ENCODE data around the gene ZNF628. TPM values are rescaled to one million over a fixed set of nuclear protein-coding genes. Genes with fewer than 3 reads are reported as not detected.

Gene ZNF628
- total and polyA plus RNA-seq, 2 donors (not counting 1 experiment from before 2014, with no cell fraction given) = 0.49 to 1.3 TPM

GRCh38 chr19:55528030-55528803 is 51.8 kb downstream of the ZNF628 start:
- no peak for TF ChIP-seq CTCF (conservative IDR thresholded peaks at IDR 0.05 in 1 of 2, IDR thresholded peaks at IDR 0.05 in 1 of 2; ENCODE audit: low read depth in 1 of 2, low read length in 2 of 2)
- TF ChIP-seq EZH2 (IDR thresholded peaks at IDR 0.05; ENCODE audit: low read length, missing control alignments) = no peak
- H3K36me3 ChIP-seq (ENCODE audit: control insufficient read depth, insufficient read depth, low read length) = no peaks in the 10 kb centered on the region
- no peaks in the 10 kb centered on the region for H4K20me1 ChIP-seq (ENCODE audit: control insufficient read depth, extremely low read depth, insufficient read depth, low read length)
- H3K27ac ChIP-seq (ENCODE audit: insufficient read depth, low read length) = no peak overlapping the region
- H2AFZ ChIP-seq (ENCODE audit: low read length) = no peak overlapping the region
- peak overlapping the region; percentile 16 for H3K9ac ChIP-seq (ENCODE audit: insufficient read depth, low read length)
- H3K4me2 ChIP-seq (ENCODE audit: extremely low read depth, insufficient read depth, low read length) = peak overlapping the region; percentile 44
- no peaks in the 10 kb centered on the region for H3K27me3 ChIP-seq (ENCODE audit: control insufficient read depth, insufficient read depth, low read length)
- peaks cover 5% of the 10 kb centered on the region for H3K4me1 ChIP-seq (ENCODE audit: control insufficient read depth, extremely low read depth, insufficient read depth, low read length)
- no peaks in the 10 kb centered on the region for H3K9me3 ChIP-seq (ENCODE audit: control insufficient read depth, insufficient read depth, low read depth, low read length)
- no peak overlapping the region for H3K4me3 ChIP-seq (replicated peaks in 1 of 4; ENCODE audit: control extremely low read depth in 1 of 4, insufficient read depth in 1 of 4, low read depth in 3 of 4, low read length in 4 of 4)
- DNase-seq (ENCODE audit: low read depth in 2 of 2) = peak in 1 of 2 donors; percentile 20
- H3K79me2 ChIP-seq (ENCODE audit: control insufficient read depth, insufficient read depth, low read length) = no peaks in the 10 kb centered on the region

GRCh38 chr19:55529636-55530234 is 53.3 kb downstream of the ZNF628 start:
- Histone ChIP-seq H3K27me3 (ENCODE audit: control insufficient read depth, insufficient read depth, low read length) (no peaks in the 10 kb centered on the region), H3K9me3 (ENCODE audit: control insufficient read depth, insufficient read depth, low read depth, low read length) (no peaks in the 10 kb centered on the region), H3K4me3 (replicated peaks in 1 of 4; ENCODE audit: control extremely low read depth in 1 of 4, insufficient read depth in 1 of 4, low read depth in 3 of 4, low read length in 4 of 4) (no peak overlapping the region), H3K27ac (ENCODE audit: insufficient read depth, low read length) (no peak overlapping the region), H2AFZ (ENCODE audit: low read length) (no peak overlapping the region), H3K4me2 (ENCODE audit: extremely low read depth, insufficient read depth, low read length) (no peak overlapping the region), H3K36me3 (ENCODE audit: control insufficient read depth, insufficient read depth, low read length) (no peaks in the 10 kb centered on the region), H3K79me2 (ENCODE audit: control insufficient read depth, insufficient read depth, low read length) (no peaks in the 10 kb centered on the region), H3K4me1 (ENCODE audit: control insufficient read depth, extremely low read depth, insufficient read depth, low read length) (peaks cover 5% of the 10 kb centered on the region), H3K9ac (ENCODE audit: insufficient read depth, low read length) (no peak overlapping the region), H4K20me1 (ENCODE audit: control insufficient read depth, extremely low read depth, insufficient read depth, low read length) (no peaks in the 10 kb centered on the region)
- DNase-seq (ENCODE audit: low read depth in 2 of 2) = no peak
- TF ChIP-seq EZH2 (IDR thresholded peaks at IDR 0.05; ENCODE audit: low read length, missing control alignments) (no peak), CTCF (conservative IDR thresholded peaks at IDR 0.05 in 1 of 2, IDR thresholded peaks at IDR 0.05 in 1 of 2; ENCODE audit: low read depth in 1 of 2, low read length in 2 of 2) (no peak)

- no peak overlapping the region for H3K4me2 ChIP-seq (ENCODE audit: extremely low read depth, insufficient read depth, low read length)
- H3K27ac ChIP-seq (ENCODE audit: insufficient read depth, low read length) = no peak overlapping the region
- TF ChIP-seq EZH2 (IDR thresholded peaks at IDR 0.05; ENCODE audit: low read length, missing control alignments) = no peak
- no peak for TF ChIP-seq CTCF (conservative IDR thresholded peaks at IDR 0.05 in 1 of 2, IDR thresholded peaks at IDR 0.05 in 1 of 2; ENCODE audit: low read depth in 1 of 2, low read length in 2 of 2)
- no peak overlapping the region for H3K9ac ChIP-seq (ENCODE audit: insufficient read depth, low read length)
- H3K27me3 ChIP-seq (ENCODE audit: control insufficient read depth, insufficient read depth, low read length) = no peaks in the 10 kb centered on the region
- no peaks in the 10 kb centered on the region for H3K36me3 ChIP-seq (ENCODE audit: control insufficient read depth, insufficient read depth, low read length)
- H2AFZ ChIP-seq (ENCODE audit: low read length) = no peak overlapping the region
- H4K20me1 ChIP-seq (ENCODE audit: control insufficient read depth, extremely low read depth, insufficient read depth, low read length) = no peaks in the 10 kb centered on the region
- peaks cover 3% of the 10 kb centered on the region for H3K4me1 ChIP-seq (ENCODE audit: control insufficient read depth, extremely low read depth, insufficient read depth, low read length)
- H3K4me3 ChIP-seq (replicated peaks in 1 of 4; ENCODE audit: control extremely low read depth in 1 of 4, insufficient read depth in 1 of 4, low read depth in 3 of 4, low read length in 4 of 4) = no peak overlapping the region
- no peaks in the 10 kb centered on the region for H3K9me3 ChIP-seq (ENCODE audit: control insufficient read depth, insufficient read depth, low read depth, low read length)
- no peak for DNase-seq (ENCODE audit: low read depth in 2 of 2)
- H3K79me2 ChIP-seq (ENCODE audit: control insufficient read depth, insufficient read depth, low read length) = no peaks in the 10 kb centered on the region
Measured at GRCh38 chr19:55530996-55531395, 54.6 kb downstream of the ZNF628 start.

All from fibroblast of lung (primary cell).